Measurements from ENCODE around the gene COL4A4.

Gene COL4A4

GRCh38 chr2:227148106-227148505 is 15.9 kb downstream of the COL4A4 start:
- TF ChIP-seq CTCF (IDR thresholded peaks at IDR 0.05; ENCODE audit: borderline replicate concordance, extremely low read depth, low read length, poor library complexity, severe bottlenecking) (no peak), EZH2 (IDR thresholded peaks at IDR 0.05; ENCODE audit: borderline replicate concordance, low read depth, low read length, severe bottlenecking) (no peak)
- Histone ChIP-seq H3K4me3 (ENCODE audit: low read depth in 1 of 2, low read length in 2 of 2) (no peak overlapping the region), H3K9me3 (ENCODE audit: insufficient read depth, low read length, severe bottlenecking) (no peaks in the 10 kb centered on the region), H3K9ac (ENCODE audit: low read depth, low read length) (no peak overlapping the region), H3K36me3 (ENCODE audit: insufficient read depth, low read length) (no peaks in the 10 kb centered on the region), H2AFZ (ENCODE audit: low read depth, low read length) (no peak overlapping the region), H3K4me2 (ENCODE audit: insufficient read depth, low read length) (no peak overlapping the region), H3K4me1 (ENCODE audit: insufficient read depth, low read length) (no peaks in the 10 kb centered on the region), H3K79me2 (ENCODE audit: insufficient read depth, low read length) (no peaks in the 10 kb centered on the region), H4K20me1 (ENCODE audit: insufficient read depth, low read length) (no peaks in the 10 kb centered on the region), H3K27me3 (ENCODE audit: insufficient read depth, low read length, poor library complexity) (no peaks in the 10 kb centered on the region), H3K27ac (ENCODE audit: low read length) (no peak overlapping the region)
- ATAC-seq (ENCODE audit: insufficient read depth, low read depth) (no peak), DNase-seq (no peak)

- Histone ChIP-seq H3K36me3 (ENCODE audit: insufficient read depth, low read length) (no peaks in the 10 kb centered on the region), H3K9me3 (ENCODE audit: insufficient read depth, low read length, severe bottlenecking) (no peaks in the 10 kb centered on the region), H2AFZ (ENCODE audit: low read depth, low read length) (no peak overlapping the region), H3K4me3 (ENCODE audit: low read depth in 1 of 2, low read length in 2 of 2) (no peak overlapping the region), H4K20me1 (ENCODE audit: insufficient read depth, low read length) (no peaks in the 10 kb centered on the region), H3K4me1 (ENCODE audit: insufficient read depth, low read length) (no peaks in the 10 kb centered on the region), H3K27ac (ENCODE audit: low read length) (no peak overlapping the region), H3K27me3 (ENCODE audit: insufficient read depth, low read length, poor library complexity) (no peaks in the 10 kb centered on the region), H3K4me2 (ENCODE audit: insufficient read depth, low read length) (no peak overlapping the region), H3K9ac (ENCODE audit: low read depth, low read length) (no peak overlapping the region), H3K79me2 (ENCODE audit: insufficient read depth, low read length) (no peaks in the 10 kb centered on the region)
- no peak for ATAC-seq (ENCODE audit: insufficient read depth, low read depth)
- no peak for DNase-seq
- TF ChIP-seq EZH2 (IDR thresholded peaks at IDR 0.05; ENCODE audit: borderline replicate concordance, low read depth, low read length, severe bottlenecking) = no peak
- no peak for TF ChIP-seq CTCF (IDR thresholded peaks at IDR 0.05; ENCODE audit: borderline replicate concordance, extremely low read depth, low read length, poor library complexity, severe bottlenecking)
These were observed 17.0 kb downstream of the COL4A4 start for GRCh38 chr2:227147023-227147422.

GRCh38 chr2:227146456-227146855 is 17.5 kb downstream of the COL4A4 start:
- H3K9ac ChIP-seq (ENCODE audit: low read depth, low read length) = no peak overlapping the region
- TF ChIP-seq EZH2 (IDR thresholded peaks at IDR 0.05; ENCODE audit: borderline replicate concordance, low read depth, low read length, severe bottlenecking) (no peak), CTCF (IDR thresholded peaks at IDR 0.05; ENCODE audit: borderline replicate concordance, extremely low read depth, low read length, poor library complexity, severe bottlenecking) (no peak)
- no peak overlapping the region for H2AFZ ChIP-seq (ENCODE audit: low read depth, low read length)
- H3K9me3 ChIP-seq (ENCODE audit: insufficient read depth, low read length, severe bottlenecking) = no peaks in the 10 kb centered on the region
- H3K27me3 ChIP-seq (ENCODE audit: insufficient read depth, low read length, poor library complexity) = no peaks in the 10 kb centered on the region
- no peak for DNase-seq
- H3K4me2 ChIP-seq (ENCODE audit: insufficient read depth, low read length) = no peak overlapping the region
- ATAC-seq (ENCODE audit: insufficient read depth, low read depth) = no peak
- no peak overlapping the region for H3K4me3 ChIP-seq (ENCODE audit: low read depth in 1 of 2, low read length in 2 of 2)
- H3K4me1 ChIP-seq (ENCODE audit: insufficient read depth, low read length) = no peaks in the 10 kb centered on the region
- H3K27ac ChIP-seq (ENCODE audit: low read length) = no peak overlapping the region
- H3K79me2 ChIP-seq (ENCODE audit: insufficient read depth, low read length) = no peaks in the 10 kb centered on the region
- no peaks in the 10 kb centered on the region for H4K20me1 ChIP-seq (ENCODE audit: insufficient read depth, low read length)
- H3K36me3 ChIP-seq (ENCODE audit: insufficient read depth, low read length) = no peaks in the 10 kb centered on the region

- DNase-seq = no peak
- Histone ChIP-seq H3K27ac (ENCODE audit: low read length) (no peak overlapping the region), H3K4me1 (ENCODE audit: insufficient read depth, low read length) (no peaks in the 10 kb centered on the region), H3K4me2 (ENCODE audit: insufficient read depth, low read length) (no peak overlapping the region), H4K20me1 (ENCODE audit: insufficient read depth, low read length) (no peaks in the 10 kb centered on the region), H2AFZ (ENCODE audit: low read depth, low read length) (no peak overlapping the region), H3K9ac (ENCODE audit: low read depth, low read length) (no peak overlapping the region), H3K36me3 (ENCODE audit: insufficient read depth, low read length) (no peaks in the 10 kb centered on the region), H3K79me2 (ENCODE audit: insufficient read depth, low read length) (no peaks in the 10 kb centered on the region), H3K4me3 (ENCODE audit: low read depth in 1 of 2, low read length in 2 of 2) (no peak overlapping the region), H3K9me3 (ENCODE audit: insufficient read depth, low read length, severe bottlenecking) (no peaks in the 10 kb centered on the region), H3K27me3 (ENCODE audit: insufficient read depth, low read length, poor library complexity) (no peaks in the 10 kb centered on the region)
- ATAC-seq (ENCODE audit: insufficient read depth, low read depth) = no peak
- TF ChIP-seq CTCF (IDR thresholded peaks at IDR 0.05; ENCODE audit: borderline replicate concordance, extremely low read depth, low read length, poor library complexity, severe bottlenecking) = no peak
These were observed 20.1 kb downstream of the COL4A4 start for GRCh38 chr2:227143895-227144294.

All from DND-41 (cell line).